ENCODE measurements around the gene PECR.

DNA sequence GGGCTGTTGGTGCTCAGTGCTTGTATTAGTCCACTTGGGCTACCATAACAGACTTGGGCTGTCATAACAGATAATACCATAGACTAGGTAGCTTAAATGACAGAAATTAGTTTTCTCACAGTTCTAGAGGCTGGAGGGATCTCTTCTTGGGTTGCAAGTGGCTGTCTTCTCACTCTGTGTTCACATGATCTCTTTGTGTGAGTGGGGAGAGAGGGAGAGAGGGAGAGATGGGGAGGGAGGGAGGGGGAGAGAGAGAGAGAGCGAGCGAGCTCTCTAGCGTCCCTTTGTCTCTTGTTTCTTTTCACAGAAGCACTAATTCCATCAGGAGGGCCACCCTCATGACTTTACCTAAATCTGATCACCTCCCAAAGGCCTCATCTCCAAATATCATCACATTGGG, 23.1 kb upstream of the PECR start:
- TF ChIP-seq CTCF (conservative IDR thresholded peaks at IDR 0.05; ENCODE audit: low read length), result no peak
- no peak for TF ChIP-seq EZH2phosphoT487 (IDR thresholded peaks at IDR 0.05; ENCODE audit: borderline replicate concordance, low read depth, low read length)
